ENCODE data around the gene ECE1. TPM values are rescaled to one million over a fixed set of nuclear protein-coding genes. Genes with fewer than 3 reads are reported as not detected.

Gene ECE1
- total and polyA plus RNA-seq, 2 of the 4 experiments (the other 2 are of a cell fraction) = 61.8 to 124 TPM

GRCh38 chr1:21296509-21297354 is 6.5 kb upstream of the ECE1 start (continued):
- TF ChIP-seq POLR2A (IDR thresholded peaks at IDR 0.05; ENCODE audit: low read depth, low read length) = no peak

DNA sequence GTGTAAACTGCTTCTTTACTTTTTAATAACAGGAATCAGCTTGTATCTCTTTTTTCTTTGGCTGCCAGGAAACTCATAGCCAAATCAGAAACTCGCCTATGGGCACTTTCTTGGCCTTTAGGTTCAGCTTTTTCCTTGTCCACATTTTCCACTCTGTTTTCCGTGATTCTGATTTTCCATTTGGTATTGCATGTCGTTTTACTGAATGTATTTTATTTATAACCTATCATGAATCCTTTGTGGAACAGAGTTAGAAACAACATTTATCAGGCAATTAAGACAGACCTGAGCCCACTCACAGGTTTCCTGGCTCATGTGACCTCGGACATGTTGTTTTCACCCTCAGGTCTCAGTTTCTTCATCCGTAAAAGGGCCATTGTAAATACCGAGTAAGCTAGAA is 5.3 kb upstream of the ECE1 start:
- H3K27me3 ChIP-seq (ENCODE audit: control insufficient read depth, insufficient read depth, low read length) = no peaks in the 10 kb centered on the region
- ChIA-PET CTCF (interaction anchor here (0.6 to 1.7 kb wide), 2 partner anchors 25 to 29 kb away, joined by 4 read pairs; no protein-coding TSS in a partner anchor), POLR2A (ENCODE audit: unreplicated experiment) (no interaction called here)
- H3K4me1 ChIP-seq (ENCODE audit: control insufficient read depth, insufficient read depth, low read length) = peaks cover 24% of the 10 kb centered on the region
- H3K4ac ChIP-seq (ENCODE audit: low read depth, low read length) = no peak overlapping the region; the same call in 1 of the 2 replicates
- in situ Hi-C loops (cut with MboI; ENCODE audit: low sequenced_read_pairs) = no loop called here
- intact Hi-C loops (cut with micrococcal nuclease) = no loop called here
- 95% methylated on average over 3 of the region's 6 CpGs; no CpG with 5 or more reads in 1 of the 2 experiments for WGBS, 2 experiments (ENCODE audit: extremely low coverage in 2 of 2, insufficient read length in 1 of 2)
- no peak for TF ChIP-seq MAZ (IDR thresholded peaks at IDR 0.05; ENCODE audit: borderline replicate concordance, low read depth, low read length)
- TF ChIP-seq, protein P1, sequence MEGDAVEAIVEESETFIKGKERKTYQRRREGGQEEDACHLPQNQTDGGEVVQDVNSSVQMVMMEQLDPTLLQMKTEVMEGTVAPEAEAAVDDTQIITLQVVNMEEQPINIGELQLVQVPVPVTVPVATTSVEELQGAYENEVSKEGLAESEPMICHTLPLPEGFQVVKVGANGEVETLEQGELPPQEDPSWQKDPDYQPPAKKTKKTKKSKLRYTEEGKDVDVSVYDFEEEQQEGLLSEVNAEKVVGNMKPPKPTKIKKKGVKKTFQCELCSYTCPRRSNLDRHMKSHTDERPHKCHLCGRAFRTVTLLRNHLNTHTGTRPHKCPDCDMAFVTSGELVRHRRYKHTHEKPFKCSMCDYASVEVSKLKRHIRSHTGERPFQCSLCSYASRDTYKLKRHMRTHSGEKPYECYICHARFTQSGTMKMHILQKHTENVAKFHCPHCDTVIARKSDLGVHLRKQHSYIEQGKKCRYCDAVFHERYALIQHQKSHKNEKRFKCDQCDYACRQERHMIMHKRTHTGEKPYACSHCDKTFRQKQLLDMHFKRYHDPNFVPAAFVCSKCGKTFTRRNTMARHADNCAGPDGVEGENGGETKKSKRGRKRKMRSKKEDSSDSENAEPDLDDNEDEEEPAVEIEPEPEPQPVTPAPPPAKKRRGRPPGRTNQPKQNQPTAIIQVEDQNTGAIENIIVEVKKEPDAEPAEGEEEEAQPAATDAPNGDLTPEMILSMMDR (conservative IDR thresholded peaks at IDR 0.05; ENCODE audit: low read depth, low read length) = no peak
- no peak for TF ChIP-seq FOS (IDR thresholded peaks at IDR 0.05; ENCODE audit: low read depth, low read length)
- no peak overlapping the region for H3K23ac ChIP-seq (ENCODE audit: low read depth, low read length)
- H3K14ac ChIP-seq (replicated peaks; ENCODE audit: low read depth, low read length) = 0 out of 2 replicates have a peak overlapping the region, but pooled peaks have one; percentile 3
- H4K5ac ChIP-seq (ENCODE audit: low read depth, low read length) = no peak overlapping the region
- H2AK5ac ChIP-seq (ENCODE audit: low read depth, low read length) = peak overlapping the region; percentile 57; the same call in 1 of the 2 replicates
- H3K9ac ChIP-seq (ENCODE audit: low read depth, low read length) = no peak overlapping the region
- H2BK15ac ChIP-seq (ENCODE audit: low read depth, low read length) = 0 out of 3 replicates have a peak overlapping the region, but pooled peaks have one; percentile 20
- no peak overlapping the region for H2AFZ ChIP-seq (replicated peaks; ENCODE audit: low read length, poor library complexity)
- no peak overlapping the region for H3K56ac ChIP-seq (ENCODE audit: extremely low read depth, insufficient read depth, low read length)
- no peak for ATAC-seq (ENCODE audit: low read depth)
- H3K79me1 ChIP-seq (ENCODE audit: low read depth in 1 of 2, low read length in 2 of 2) = peaks cover 41 to 89% of the 10 kb centered on the region in 2 experiments
- H4K8ac ChIP-seq (ENCODE audit: low read depth in 2 of 2, low read length in 2 of 2) = peak overlapping the region in 1 of 2 experiments; percentile 19; a peak in 1 of 4 replicates
- no peak overlapping the region for H2BK20ac ChIP-seq (ENCODE audit: low read depth, low read length)
- peaks cover 4% of the 10 kb centered on the region; the same call in 1 of the 2 replicates for H3K36me3 ChIP-seq (ENCODE audit: control insufficient read depth, insufficient read depth, low read length)
- H2BK120ac ChIP-seq (ENCODE audit: low read depth, low read length) = no peak overlapping the region
- no peak overlapping the region for H3K27ac ChIP-seq (ENCODE audit: insufficient read depth, low read length)
- no peak overlapping the region for H2BK5ac ChIP-seq (ENCODE audit: low read depth, low read length, poor library complexity, severe bottlenecking)
- H3K4me2 ChIP-seq (ENCODE audit: low read depth, low read length) = no peak overlapping the region
- H4K20me1 ChIP-seq (ENCODE audit: insufficient read depth, low read length) = peaks cover 36% of the 10 kb centered on the region
- H3K9me3 ChIP-seq (ENCODE audit: control insufficient read depth, insufficient read depth, low read length) = no peaks in the 10 kb centered on the region
- H3K4me3 ChIP-seq (ENCODE audit: insufficient read depth, low read depth, low read length) = no peak overlapping the region
- H4K91ac ChIP-seq (ENCODE audit: insufficient read depth, low read depth, low read length) = peak overlapping the region; percentile 12; the same call in 1 of the 2 replicates
- peaks cover 23% of the 10 kb centered on the region for H3K9me1 ChIP-seq (ENCODE audit: insufficient read depth, low read length)
- BruUV-seq (replicated peaks) = no TSS peak
- H3K18ac ChIP-seq (ENCODE audit: low read depth, low read length) = no peak overlapping the region
- DNase-seq = no peak
- dilution Hi-C loops (cut with HindIII; ENCODE audit: low sequenced_read_pairs, unreplicated experiment) = no loop called here
- no peak overlapping the region for H2AK9ac ChIP-seq (replicated peaks; ENCODE audit: low read depth, low read length, poor library complexity)

Data from IMR-90 (cell line).